ENCODE measurements around the gene DCAKD.

Gene DCAKD

GRCh38 chr17:44977814-44978550, 73.5 kb downstream of the DCAKD start:
- Histone ChIP-seq H3K27ac (ENCODE audit: poor library complexity, severe bottlenecking) (no peak overlapping the region), H3K27me3 (ENCODE audit: insufficient read depth, poor library complexity, severe bottlenecking) (no peaks in the 10 kb centered on the region), H3K4me1 (ENCODE audit: insufficient read depth, poor library complexity, severe bottlenecking) (peaks cover 24% of the 10 kb centered on the region), H3K36me3 (ENCODE audit: low read depth) (no peaks in the 10 kb centered on the region), H3K4me3 (ENCODE audit: severe bottlenecking) (no peak overlapping the region), H3K9me3 (ENCODE audit: severe bottlenecking) (no peaks in the 10 kb centered on the region)
- ATAC-seq (ENCODE audit: low read depth) (no peak), DNase-seq (ENCODE audit: low spot score) (no peak)
- no peak for TF ChIP-seq CTCF (IDR thresholded peaks at IDR 0.05; ENCODE audit: poor library complexity, severe bottlenecking)

- ATAC-seq (ENCODE audit: low read depth), result no peak
- Histone ChIP-seq H3K4me3 (ENCODE audit: severe bottlenecking) (no peak overlapping the region), H3K27me3 (ENCODE audit: insufficient read depth, poor library complexity, severe bottlenecking) (no peaks in the 10 kb centered on the region), H3K4me1 (ENCODE audit: insufficient read depth, poor library complexity, severe bottlenecking) (peaks cover 32% of the 10 kb centered on the region), H3K36me3 (ENCODE audit: low read depth) (no peaks in the 10 kb centered on the region), H3K27ac (ENCODE audit: poor library complexity, severe bottlenecking) (no peak overlapping the region), H3K9me3 (ENCODE audit: severe bottlenecking) (no peaks in the 10 kb centered on the region)
- no peak for DNase-seq (ENCODE audit: low spot score)
- TF ChIP-seq CTCF (IDR thresholded peaks at IDR 0.05; ENCODE audit: poor library complexity, severe bottlenecking), result no peak
Observed at GRCh38 chr17:44977065-44977464, 74.4 kb downstream of the DCAKD start.

GRCh38 chr17:44976206-44976605, 75.2 kb downstream of the DCAKD start:
- ATAC-seq (ENCODE audit: low read depth) (no peak), DNase-seq (ENCODE audit: low spot score) (no peak)
- Histone ChIP-seq H3K9me3 (ENCODE audit: severe bottlenecking) (no peaks in the 10 kb centered on the region), H3K4me3 (ENCODE audit: severe bottlenecking) (no peak overlapping the region), H3K27ac (ENCODE audit: poor library complexity, severe bottlenecking) (no peak overlapping the region), H3K4me1 (ENCODE audit: insufficient read depth, poor library complexity, severe bottlenecking) (peaks cover 33% of the 10 kb centered on the region), H3K36me3 (ENCODE audit: low read depth) (no peaks in the 10 kb centered on the region), H3K27me3 (ENCODE audit: insufficient read depth, poor library complexity, severe bottlenecking) (no peaks in the 10 kb centered on the region)
- TF ChIP-seq CTCF (IDR thresholded peaks at IDR 0.05; ENCODE audit: poor library complexity, severe bottlenecking), result no peak

Data from RWPE2 (cell line).